Ishikawa (cell line): ENCODE measurements around the gene GUCA1A.

Source experiments
- CEBPB ChIP-seq: IDR thresholded peaks from 2 replicates; pipeline ENCODE4 v1.6.1; 2012
- CREB1 ChIP-seq: IDR thresholded peaks from 2 replicates; pipeline ENCODE4 v1.6.1; 2012; ENCODE audit warnings: low read depth
- EGR1 ChIP-seq: IDR thresholded peaks from 2 replicates; pipeline ENCODE4 v1.6.1; 2012
- EP300 ChIP-seq: IDR thresholded peaks from 2 replicates; pipeline ENCODE4 v1.6.1; 2012; ENCODE audit warnings: borderline replicate concordance
- FOXM1 ChIP-seq: IDR thresholded peaks from 2 replicates; pipeline ENCODE4 v1.6.1; 2012; ENCODE audit warnings: low read depth, borderline replicate concordance
- NFIC ChIP-seq: IDR thresholded peaks from 2 replicates; pipeline ENCODE4 v1.6.1; 2012
- RAD21 ChIP-seq: IDR thresholded peaks from 2 replicates; pipeline ENCODE4 v1.6.1; 2012; ENCODE audit warnings: low read depth
- TAF1 ChIP-seq: IDR thresholded peaks from 2 replicates; pipeline ENCODE4 v1.6.1; 2012; ENCODE audit warnings: low read depth, mild to moderate bottlenecking
- TCF12 ChIP-seq: IDR thresholded peaks from 2 replicates; pipeline ENCODE4 v1.6.1; 2012; ENCODE audit warnings: low read depth
- TEAD4 ChIP-seq: IDR thresholded peaks from 2 replicates; pipeline ENCODE4 v1.6.1; 2012
- YY1 ChIP-seq: IDR thresholded peaks from 2 replicates; pipeline ENCODE4 v1.6.1; 2012; ENCODE audit warnings: low read depth
- ZBTB7A ChIP-seq: IDR thresholded peaks from 2 replicates; pipeline ENCODE4 v1.6.1; 2012; ENCODE audit warnings: low read depth
- TF ChIP-seq, protein P1 (sequence below): IDR thresholded peaks from 2 replicates; pipeline ENCODE4 v1.6.1; 2012
- TF ChIP-seq, protein P2 (sequence below): IDR thresholded peaks from 2 replicates; pipeline ENCODE4 v1.6.1; 2012; ENCODE audit warnings: low read depth, mild to moderate bottlenecking
- TF ChIP-seq, protein P3 (sequence below): IDR thresholded peaks from 2 replicates; pipeline ENCODE4 v1.6.1; 2012

The GUCA1A gene

DNA sequence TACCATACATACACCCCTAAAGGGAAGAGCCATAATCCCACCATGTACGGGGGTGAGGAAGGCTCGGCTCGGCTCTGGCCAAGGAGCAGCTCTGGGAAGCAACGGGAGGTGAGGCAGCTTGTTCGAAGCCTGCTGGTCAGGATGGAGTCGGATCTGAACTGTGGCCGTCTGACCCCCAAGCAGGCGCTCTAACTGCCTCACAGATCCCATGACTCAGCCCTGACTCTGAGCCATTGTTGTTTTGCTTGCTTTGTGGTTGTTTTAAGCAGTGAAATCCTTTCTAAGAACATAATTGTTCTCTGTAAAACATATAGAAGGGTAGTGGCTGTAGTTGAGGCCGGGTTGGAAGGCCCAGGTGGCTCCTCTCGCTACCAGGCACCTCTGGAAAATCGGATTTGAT lies 41.6 kb upstream of the GUCA1A start:
- TF ChIP-seq EP300 = no peak
- TF ChIP-seq TAF1 = no peak
- no peak for TF ChIP-seq CEBPB
- no peak for TF ChIP-seq CREB1
- TF ChIP-seq FOXM1 = no peak
- TF ChIP-seq, protein P1, sequence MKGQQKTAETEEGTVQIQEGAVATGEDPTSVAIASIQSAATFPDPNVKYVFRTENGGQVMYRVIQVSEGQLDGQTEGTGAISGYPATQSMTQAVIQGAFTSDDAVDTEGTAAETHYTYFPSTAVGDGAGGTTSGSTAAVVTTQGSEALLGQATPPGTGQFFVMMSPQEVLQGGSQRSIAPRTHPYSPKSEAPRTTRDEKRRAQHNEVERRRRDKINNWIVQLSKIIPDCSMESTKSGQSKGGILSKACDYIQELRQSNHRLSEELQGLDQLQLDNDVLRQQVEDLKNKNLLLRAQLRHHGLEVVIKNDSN = no peak
- TF ChIP-seq TEAD4 = no peak
- no peak for TF ChIP-seq RAD21
- TF ChIP-seq NFIC = no peak
- TF ChIP-seq, protein P2, sequence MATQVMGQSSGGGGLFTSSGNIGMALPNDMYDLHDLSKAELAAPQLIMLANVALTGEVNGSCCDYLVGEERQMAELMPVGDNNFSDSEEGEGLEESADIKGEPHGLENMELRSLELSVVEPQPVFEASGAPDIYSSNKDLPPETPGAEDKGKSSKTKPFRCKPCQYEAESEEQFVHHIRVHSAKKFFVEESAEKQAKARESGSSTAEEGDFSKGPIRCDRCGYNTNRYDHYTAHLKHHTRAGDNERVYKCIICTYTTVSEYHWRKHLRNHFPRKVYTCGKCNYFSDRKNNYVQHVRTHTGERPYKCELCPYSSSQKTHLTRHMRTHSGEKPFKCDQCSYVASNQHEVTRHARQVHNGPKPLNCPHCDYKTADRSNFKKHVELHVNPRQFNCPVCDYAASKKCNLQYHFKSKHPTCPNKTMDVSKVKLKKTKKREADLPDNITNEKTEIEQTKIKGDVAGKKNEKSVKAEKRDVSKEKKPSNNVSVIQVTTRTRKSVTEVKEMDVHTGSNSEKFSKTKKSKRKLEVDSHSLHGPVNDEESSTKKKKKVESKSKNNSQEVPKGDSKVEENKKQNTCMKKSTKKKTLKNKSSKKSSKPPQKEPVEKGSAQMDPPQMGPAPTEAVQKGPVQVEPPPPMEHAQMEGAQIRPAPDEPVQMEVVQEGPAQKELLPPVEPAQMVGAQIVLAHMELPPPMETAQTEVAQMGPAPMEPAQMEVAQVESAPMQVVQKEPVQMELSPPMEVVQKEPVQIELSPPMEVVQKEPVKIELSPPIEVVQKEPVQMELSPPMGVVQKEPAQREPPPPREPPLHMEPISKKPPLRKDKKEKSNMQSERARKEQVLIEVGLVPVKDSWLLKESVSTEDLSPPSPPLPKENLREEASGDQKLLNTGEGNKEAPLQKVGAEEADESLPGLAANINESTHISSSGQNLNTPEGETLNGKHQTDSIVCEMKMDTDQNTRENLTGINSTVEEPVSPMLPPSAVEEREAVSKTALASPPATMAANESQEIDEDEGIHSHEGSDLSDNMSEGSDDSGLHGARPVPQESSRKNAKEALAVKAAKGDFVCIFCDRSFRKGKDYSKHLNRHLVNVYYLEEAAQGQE = no peak

DNA sequence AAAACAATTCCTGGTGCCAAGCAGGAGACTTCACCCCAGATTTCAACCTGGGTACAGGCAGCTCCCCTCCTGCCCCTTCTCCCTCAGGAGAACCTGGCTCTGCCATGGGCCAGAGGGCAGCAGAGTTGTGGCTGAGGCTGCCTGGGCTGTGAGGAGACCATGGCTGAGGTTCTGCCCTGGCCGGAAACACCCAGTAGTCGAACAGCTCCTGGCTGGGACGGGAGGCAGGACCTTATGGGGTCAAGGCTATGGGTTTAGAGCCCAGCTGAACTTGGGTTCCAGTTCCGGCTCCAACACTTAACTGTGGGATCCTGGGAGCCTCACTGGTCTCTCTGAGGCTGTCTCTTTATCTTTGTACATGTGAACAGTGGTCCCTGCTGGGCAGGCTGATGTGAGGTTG lies 39.2 kb upstream of the GUCA1A start:
- TF ChIP-seq NFIC (no peak), TEAD4 (no peak), FOXM1 (no peak), TCF12 (no peak), CEBPB (no peak)
- TF ChIP-seq, protein P2 = no peak
- TF ChIP-seq, protein P3, sequence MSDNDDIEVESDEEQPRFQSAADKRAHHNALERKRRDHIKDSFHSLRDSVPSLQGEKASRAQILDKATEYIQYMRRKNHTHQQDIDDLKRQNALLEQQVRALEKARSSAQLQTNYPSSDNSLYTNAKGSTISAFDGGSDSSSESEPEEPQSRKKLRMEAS = no peak
- TF ChIP-seq, protein P1 = no peak

DNA sequence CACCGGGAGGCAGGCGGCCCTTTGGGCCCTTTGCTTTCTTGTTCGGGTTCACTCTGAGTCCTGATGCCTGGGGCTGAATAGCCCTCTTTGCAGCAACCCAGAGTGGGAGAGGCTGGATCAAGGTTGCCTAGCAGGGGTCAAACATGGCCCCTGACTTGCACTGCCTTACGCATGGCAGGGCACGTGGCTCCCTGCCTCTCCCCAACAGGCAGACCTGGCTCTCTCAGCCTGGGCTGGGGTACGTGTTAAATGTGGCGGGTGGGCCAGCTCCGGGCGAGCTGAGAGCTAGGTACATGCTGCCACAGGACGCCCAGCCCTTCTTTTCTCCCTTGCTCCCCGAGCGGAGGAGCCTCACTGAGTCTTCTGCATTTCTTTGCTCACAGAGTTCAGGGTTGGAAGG lies 38.0 kb upstream of the GUCA1A start:
- TF ChIP-seq TAF1 (no peak), ZBTB7A (no peak), CEBPB (no peak), EP300 (no peak), FOXM1 (no peak), YY1 (no peak), EGR1 (no peak), RAD21 (no peak), NFIC (no peak), TEAD4 (no peak), CREB1 (no peak)
- TF ChIP-seq, protein P1 = no peak
- TF ChIP-seq, protein P3 = no peak

DNA sequence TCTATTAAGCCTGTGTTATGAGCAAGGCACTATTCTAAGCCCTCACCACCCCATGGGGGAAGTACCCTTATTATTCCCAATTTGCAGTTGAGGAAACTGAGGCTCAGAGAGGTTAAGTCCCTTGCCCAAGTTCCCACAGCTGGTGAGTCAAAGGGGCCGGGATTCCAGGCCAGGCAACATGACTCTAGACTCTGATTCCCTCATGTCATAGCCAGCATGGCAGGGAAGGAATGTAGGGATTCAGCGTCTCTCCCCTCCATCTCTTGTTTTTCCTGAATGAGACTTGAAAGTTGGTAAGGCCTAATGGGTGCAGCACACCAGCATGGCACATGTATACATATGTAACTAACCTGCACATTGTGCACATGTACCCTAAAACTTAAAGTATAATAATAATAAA lies 37.4 kb upstream of the GUCA1A start:
- TF ChIP-seq, protein P1 = no peak
- TF ChIP-seq EGR1 (no peak), TEAD4 (no peak), CREB1 (no peak), TAF1 (no peak), CEBPB (no peak), FOXM1 (no peak), EP300 (no peak), YY1 (no peak), ZBTB7A (no peak), NFIC (no peak), TCF12 (no peak), RAD21 (no peak)
- TF ChIP-seq, protein P2 = no peak
- TF ChIP-seq, protein P3 = no peak
